Ovary (tissue), 9 donors: ENCODE measurements around the gene RBM8A. TPM values are rescaled to one million over a fixed set of nuclear protein-coding genes. Genes with fewer than 3 reads are reported as not detected.
A peak's percentile ranks its signal among the peaks of the same experiment; 100 is the strongest.

Experiments
- DNase-seq, 5 donors: peaks; one replicate each; pipeline ENCODE4 v3.0.0-alpha.2; 2019 to 2020
- H3K27ac ChIP-seq, 2 donors: fragments of 200-600 bp; one replicate each; pipeline versions ENCODE4 v1.5.1 to v1.8.0; 2019 to 2022
- H3K27me3 ChIP-seq: fragments of 200-600 bp; one replicate; pipeline ENCODE4 v1.8.0; 2022
- H3K36me3 ChIP-seq: fragments of 200-600 bp; sonication (generic); one replicate; pipeline ENCODE4 v1.5.1; 2019
- H3K4me1 ChIP-seq: one replicate; pipeline ENCODE4 v1.8.1; 2013; ENCODE audit warnings: mild to moderate bottlenecking, moderate library complexity; ENCODE audit not compliant: insufficient read depth
- H3K4me3 ChIP-seq: fragments of 200-600 bp; sonication (generic); one replicate; pipeline ENCODE4 v1.5.1; 2017
- H3K9me3 ChIP-seq, 2 donors: fragments of 200-600 bp in 1 of 2; sonication (generic) in 1 of 2; one replicate each; pipeline versions ENCODE4 v1.5.1 to v1.8.1; 2013 to 2019; ENCODE audit warnings: mild to moderate bottlenecking in 1 of 2, moderate library complexity in 1 of 2
- CTCF ChIP-seq, 3 donors: fragments of 450-650 bp in 2 of 3; fragments of 200-600 bp in 1 of 3; IDR thresholded peaks; one replicate each; pipeline versions ENCODE4 v1.5.1 to v1.8.0; 2016 to 2022; ENCODE audit warnings: antibody characterized with exemption in 3 of 3, mild to moderate bottlenecking in 1 of 3
- EP300 ChIP-seq: sonication (generic); formaldehyde crosslinking; IDR thresholded peaks from one replicate; pipeline ENCODE4 v1.6.1; 2017; ENCODE audit warnings: antibody characterized with exemption
- POLR2A ChIP-seq: fragments of 450-650 bp; IDR thresholded peaks from one replicate; pipeline ENCODE4 v1.6.1; 2017; ENCODE audit warnings: antibody characterized with exemption, mild to moderate bottlenecking, moderate library complexity
- WGBS, 3 donors: extraction: QIAGEN DNeasy Blood & Tissue Kit in 1 of 3; methylation state at CpG; one replicate each; pipeline versions ENCODE4 v1.1.5 to v1.1.7; 2013 to 2017; 5-methylcytosine and 5-hydroxymethylcytosine counted together
- intact Hi-C, 4 donors: fragments of 100-400 bp; cut with DNase I; formaldehyde crosslinking; loops; one replicate each; pipeline versions ENCODE4 v1.11.0 to v1.15.1; 2022 to 2023
- polyA plus RNA-seq, 2 donors: library from polyadenylated mRNA; stranded (reverse); fragments of 200-250 nt in 1 of 2; fragments of 350-450 nt in 1 of 2; fragmentation: Illumina TruSeq in 1 of 2; extraction: RNeasy Lipid Tissue Mini Kit (QIAGEN cat#74804) in 1 of 2; gene quantifications; one replicate each; pipeline ENCODE4 v1.2.3, GENCODE V29; 2013 to 2014
- total RNA-seq, 7 donors: library from RNA; depleted of rRNA in 2 of 7; stranded (reverse); fragments of >200 nt in 2 of 7; fragmentation: NEBNext Ultra II Directional in 3 of 7; extraction: Animal tissue kit (Norgen Biotek cat#: 25700) in 3 of 7; gene quantifications; one replicate each; pipeline versions ENCODE4 v1.1.0 to v1.2.4, GENCODE V29; 2016 to 2023
- donor health status: DM: no; HTN: no; CAD: no; lungs with moderate emphysema.
- donor health status: DM: no; HTN: no; CAD: no.
- donor health status: Bipolar disorder and iron deficiency.
- donor health status: DM: yes; HTN: yes; CAD: no.
- donor health status: DM: no; HTN: no; CAD: no.
- donor health status: DM: yes; HTN: yes; CAD: no.

RBM8A gene
- total and polyA plus RNA-seq, 9 donors = 84.4 to 127 (median 107) TPM

GRCh38 chr1:145898756-145899155, 28.5 kb downstream of the RBM8A start:
- no peaks in the 10 kb centered on the region for H3K4me1 ChIP-seq
- TF ChIP-seq POLR2A (no peak), CTCF (IDR thresholded peaks at IDR 0.05) (no peak)
- no peak for DNase-seq
- no peak overlapping the region for H3K27ac ChIP-seq
- no peaks in the 10 kb centered on the region for H3K27me3 ChIP-seq
- 75 to 78% (median 75%) methylated on average over 5 of the region's 5 CpGs for WGBS, 3 donors
- H3K4me3 ChIP-seq = no peak overlapping the region
- intact Hi-C loops = loop anchor here in 1 of 4 donors (10.0 kb wide), 1 partner anchor 106 kb away; no protein-coding TSS in a partner anchor
- H3K9me3 ChIP-seq = no peaks in the 10 kb centered on the region
- no peaks in the 10 kb centered on the region for H3K36me3 ChIP-seq

GRCh38 chr1:145897969-145898368, 29.3 kb downstream of the RBM8A start:
- intact Hi-C loops = loop anchor here in 1 of 4 donors (10.0 kb wide), 1 partner anchor 107 kb away; no protein-coding TSS in a partner anchor

GRCh38 chr1:145895471-145895870, 31.8 kb downstream of the RBM8A start:
- no peak for TF ChIP-seq EP300
- Histone ChIP-seq H3K36me3 (no peaks in the 10 kb centered on the region), H3K27ac (no peak overlapping the region), H3K27me3 (no peaks in the 10 kb centered on the region), H3K4me1 (peaks cover 8% of the 10 kb centered on the region), H3K9me3 (no peaks in the 10 kb centered on the region), H3K4me3 (no peak overlapping the region)
- 96 to 100% (median 98%) methylated on average over 1 of the region's 1 CpG for WGBS, 3 donors
- DNase-seq = no peak
- intact Hi-C loops = loop anchor here in 2 of 4 donors (2.0 to 10.0 kb wide), 2 partner anchors 13 to 109 kb away; no protein-coding TSS in a partner anchor

More at GRCh38 chr1:145897969-145898368, 29.3 kb downstream of the RBM8A start:
- no peak overlapping the region for H3K27ac ChIP-seq
- no peaks in the 10 kb centered on the region for H3K9me3 ChIP-seq
- H3K4me3 ChIP-seq = no peak overlapping the region
- no peaks in the 10 kb centered on the region for H3K27me3 ChIP-seq
- peaks cover 1% of the 10 kb centered on the region for H3K4me1 ChIP-seq
- 63 to 75% (median 74%) methylated on average over 1 of the region's 1 CpG for WGBS, 3 donors
- TF ChIP-seq EP300 (no peak), CTCF (IDR thresholded peaks at IDR 0.05) (no peak), POLR2A (no peak)
- no peaks in the 10 kb centered on the region for H3K36me3 ChIP-seq
- no peak for DNase-seq

- H3K36me3 ChIP-seq = no peaks in the 10 kb centered on the region
- H3K27ac ChIP-seq = peak overlapping the region in 1 of 2 donors; percentile 82
- no peak overlapping the region for H3K4me3 ChIP-seq
- WGBS, 3 donors = 85 to 89% (median 85%) methylated on average over 7 of the region's 7 CpGs
- TF ChIP-seq CTCF (IDR thresholded peaks at IDR 0.05) (no peak), EP300 (no peak), POLR2A (no peak)
- no peaks in the 10 kb centered on the region for H3K9me3 ChIP-seq
- intact Hi-C loops = loop anchor here in 2 of 4 donors (2.0 to 10.0 kb wide), 2 partner anchors 15 to 111 kb away; no protein-coding TSS in a partner anchor
- peaks cover 8% of the 10 kb centered on the region for H3K4me1 ChIP-seq
- no peak for DNase-seq
- H3K27me3 ChIP-seq = no peaks in the 10 kb centered on the region
Observed at GRCh38 chr1:145893306-145894055, 33.8 kb downstream of the RBM8A start.
